Trophoblast cell (in vitro differentiated cells and primary cell): Measurements from ENCODE around the gene P2RX5.
A peak's percentile ranks its signal among the peaks of the same experiment; 100 is the strongest.

Experiments used
- DNase-seq, 2 donors: peaks; one replicate each; pipeline ENCODE4 v3.0.0-alpha.2; 2016
- H2AFZ ChIP-seq: 2 replicates; pipeline ENCODE4 v1.6.1; 2013; ENCODE audit warnings: low read length, moderate library complexity, mild to moderate bottlenecking; ENCODE audit not compliant: insufficient read depth, poor library complexity
- H2AK5ac ChIP-seq: 2 replicates; pipeline ENCODE4 v1.6.1; 2013; ENCODE audit warnings: mild to moderate bottlenecking, low read length
- H2BK120ac ChIP-seq: 2 replicates; pipeline ENCODE4 v1.6.1; 2013; ENCODE audit warnings: low read length, mild to moderate bottlenecking, moderate library complexity; ENCODE audit not compliant: insufficient read depth, poor library complexity
- H2BK12ac ChIP-seq: 2 replicates; pipeline ENCODE4 v1.6.1; 2013; ENCODE audit warnings: mild to moderate bottlenecking, low read length, moderate library complexity
- H2BK5ac ChIP-seq: 2 replicates; pipeline ENCODE4 v1.6.1; 2013; ENCODE audit warnings: low read length, low read depth, moderate library complexity, mild to moderate bottlenecking; ENCODE audit not compliant: poor library complexity
- H3K14ac ChIP-seq: 2 replicates; pipeline ENCODE4 v1.6.1; 2013; ENCODE audit warnings: mild to moderate bottlenecking, low read length
- H3K18ac ChIP-seq: 2 replicates; pipeline ENCODE4 v1.6.1; 2013; ENCODE audit warnings: mild to moderate bottlenecking, low read length
- H3K23ac ChIP-seq: 2 replicates; pipeline ENCODE4 v1.6.1; 2013; ENCODE audit warnings: low read length
- H3K27ac ChIP-seq: 2 replicates; pipeline ENCODE4 v1.5.1; 2013; ENCODE audit warnings: low read depth, mild to moderate bottlenecking, inconsistent platforms, low read length, moderate library complexity
- H3K27me3 ChIP-seq: 2 replicates; pipeline ENCODE4 v1.6.1; 2013; ENCODE audit warnings: inconsistent platforms, mild to moderate bottlenecking, low read length, moderate library complexity; ENCODE audit not compliant: insufficient read depth
- H3K36me3 ChIP-seq, 2 experiments: 1 replicate in 1 of 2; 2 replicates in 1 of 2; pipeline ENCODE4 v1.6.1; 2013; ENCODE audit warnings: low read length in 2 of 2, mild to moderate bottlenecking in 2 of 2, moderate library complexity in 1 of 2; ENCODE audit not compliant: insufficient read depth in 2 of 2, control insufficient read depth in 1 of 2
- H3K4ac ChIP-seq: 2 replicates; pipeline ENCODE4 v1.6.1; 2013; ENCODE audit warnings: low read depth, mild to moderate bottlenecking, low read length, moderate library complexity
- H3K4me1 ChIP-seq, 2 experiments: 1 replicate in 1 of 2; 2 replicates in 1 of 2; pipeline ENCODE4 v1.6.1; 2013; ENCODE audit warnings: low read length in 2 of 2, mild to moderate bottlenecking in 2 of 2, moderate library complexity in 1 of 2; ENCODE audit not compliant: insufficient read depth in 2 of 2, control insufficient read depth in 1 of 2
- H3K4me2 ChIP-seq: 2 replicates; pipeline ENCODE4 v1.6.1; 2013; ENCODE audit warnings: inconsistent platforms, mild to moderate bottlenecking, low read length, moderate library complexity
- H3K4me3 ChIP-seq: 2 replicates; pipeline ENCODE4 v1.5.1; 2013; ENCODE audit warnings: mild to moderate bottlenecking, low read depth, low read length, inconsistent platforms
- H3K79me1 ChIP-seq: one replicate; pipeline ENCODE4 v1.6.1; 2013; ENCODE audit warnings: low read length
- H3K79me2 ChIP-seq: 2 replicates; pipeline ENCODE4 v1.6.1; 2013; ENCODE audit warnings: low read length, mild to moderate bottlenecking; ENCODE audit not compliant: control insufficient read depth, insufficient read depth, poor library complexity
- H3K9ac ChIP-seq: 2 replicates; pipeline ENCODE4 v1.6.1; 2013; ENCODE audit warnings: mild to moderate bottlenecking, low read length
- H3K9me3 ChIP-seq: 2 replicates; pipeline ENCODE4 v1.6.1; 2013; ENCODE audit warnings: low read depth, mild to moderate bottlenecking, control low read depth, inconsistent platforms, low read length; ENCODE audit not compliant: insufficient read depth
- H4K12ac ChIP-seq: 2 replicates; pipeline ENCODE4 v1.6.1; 2013; ENCODE audit warnings: low read depth, mild to moderate bottlenecking, low read length, moderate library complexity
- H4K8ac ChIP-seq: 2 replicates; pipeline ENCODE4 v1.6.1; 2013; ENCODE audit warnings: low read depth, mild to moderate bottlenecking, low read length, moderate library complexity
- H4K91ac ChIP-seq: one replicate; pipeline ENCODE4 v1.6.1; 2013; ENCODE audit warnings: low read depth, mild to moderate bottlenecking, low read length, moderate library complexity
- WGBS: extraction: QIAGEN DNeasy Blood & Tissue Kit; methylation state at CpG from one replicate; pipeline ENCODE4 v1.1.7; 2013; ENCODE audit warnings: missing lambda C conversion rate; ENCODE audit not compliant: insufficient read length, insufficient coverage; ENCODE audit errors: extremely low coverage; 5-methylcytosine and 5-hydroxymethylcytosine counted together

P2RX5 gene

GRCh38 chr17:3692346-3692745 is 3.6 kb downstream of the P2RX5 start:
- Histone ChIP-seq H3K27ac (no peak overlapping the region), H4K91ac (no peak overlapping the region), H2AK5ac (no peak overlapping the region), H3K4me1 (peaks cover 0 to 8% of the 10 kb centered on the region in 2 experiments), H2AFZ (no peak overlapping the region), H3K79me1 (no peaks in the 10 kb centered on the region), H3K9ac (no peak overlapping the region), H3K4ac (no peak overlapping the region), H3K23ac (no peak overlapping the region), H3K4me2 (no peak overlapping the region), H3K9me3 (peaks cover 7% of the 10 kb centered on the region), H2BK12ac (no peak overlapping the region), H3K18ac (no peak overlapping the region), H2BK5ac (no peak overlapping the region), H3K4me3 (no peak overlapping the region), H3K79me2 (no peaks in the 10 kb centered on the region), H3K27me3 (peaks cover 25% of the 10 kb centered on the region), H4K8ac (no peak overlapping the region), H3K14ac (no peak overlapping the region), H3K36me3 (no peaks in the 10 kb centered on the region), H4K12ac (no peak overlapping the region), H2BK120ac (no peak overlapping the region)
- no CpG with 5 or more reads among the region's 9 CpGs for WGBS
- no peak for DNase-seq

DNA sequence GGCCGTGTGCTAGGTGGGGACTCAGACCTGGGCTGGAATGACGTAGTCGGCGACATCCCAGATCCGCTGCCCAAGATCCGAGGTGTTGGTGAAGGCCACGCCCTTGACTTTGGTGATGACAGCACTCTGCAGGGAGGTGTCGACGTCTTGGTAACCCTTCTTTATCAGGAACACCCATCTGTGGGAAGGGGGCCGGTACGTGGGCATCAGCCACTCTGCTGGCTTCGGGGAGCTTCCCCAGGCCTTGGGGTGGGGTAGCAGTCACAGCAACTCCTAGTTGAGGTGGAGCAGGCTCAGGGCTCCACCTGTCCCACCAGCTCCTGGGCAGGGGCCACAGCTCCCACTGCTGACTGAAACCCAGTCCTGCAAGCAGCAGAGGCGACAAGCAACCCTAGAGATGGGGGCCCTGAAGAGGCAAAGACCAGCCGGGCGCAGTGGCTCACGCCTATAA is 4.3 kb downstream of the P2RX5 start:
- Histone ChIP-seq H3K4ac (no peak overlapping the region), H3K79me2 (no peaks in the 10 kb centered on the region), H4K91ac (no peak overlapping the region), H3K36me3 (no peaks in the 10 kb centered on the region), H4K12ac (peak overlapping the region; percentile 26), H3K18ac (no peak overlapping the region), H3K4me1 (peaks cover 0 to 8% of the 10 kb centered on the region in 2 experiments), H3K27ac (no peak overlapping the region), H3K79me1 (no peaks in the 10 kb centered on the region), H4K8ac (no peak overlapping the region), H2AK5ac (no peak overlapping the region), H3K27me3 (peaks cover 20% of the 10 kb centered on the region), H3K14ac (no peak overlapping the region), H2AFZ (no peak overlapping the region), H3K4me2 (no peak overlapping the region), H2BK120ac (no peak overlapping the region), H3K9ac (no peak overlapping the region), H3K4me3 (peak overlapping the region; percentile 35), H3K9me3 (peaks cover 5% of the 10 kb centered on the region), H3K23ac (no peak overlapping the region), H2BK5ac (no peak overlapping the region), H2BK12ac (no peak overlapping the region)
- WGBS = no CpG with 5 or more reads among the region's 16 CpGs
- no peak for DNase-seq

- DNase-seq = no peak
- Histone ChIP-seq H4K8ac (no peak overlapping the region), H3K4me1 (no peaks in the 10 kb centered on the region), H4K12ac (no peak overlapping the region), H3K4me2 (no peak overlapping the region), H3K27ac (no peak overlapping the region), H3K36me3 (no peaks in the 10 kb centered on the region), H2BK12ac (no peak overlapping the region), H4K91ac (no peak overlapping the region), H3K79me2 (no peaks in the 10 kb centered on the region), H3K4me3 (no peak overlapping the region), H3K9me3 (peaks cover 2% of the 10 kb centered on the region), H3K18ac (no peak overlapping the region), H3K79me1 (no peaks in the 10 kb centered on the region), H2BK5ac (no peak overlapping the region), H2AK5ac (no peak overlapping the region), H2AFZ (no peak overlapping the region), H3K9ac (no peak overlapping the region), H3K4ac (no peak overlapping the region), H3K27me3 (peaks cover 8% of the 10 kb centered on the region), H3K14ac (no peak overlapping the region), H2BK120ac (no peak overlapping the region), H3K23ac (no peak overlapping the region)
- WGBS = no CpG with 5 or more reads among the region's 22 CpGs
Observed at GRCh38 chr17:3690094-3690715, 5.8 kb downstream of the P2RX5 start.

- Histone ChIP-seq H3K4ac (no peak overlapping the region), H4K91ac (no peak overlapping the region), H3K9ac (no peak overlapping the region), H3K36me3 (no peaks in the 10 kb centered on the region), H3K79me2 (no peaks in the 10 kb centered on the region), H3K9me3 (peaks cover 2% of the 10 kb centered on the region), H2BK12ac (no peak overlapping the region), H4K12ac (no peak overlapping the region), H3K14ac (no peak overlapping the region), H3K4me1 (no peaks in the 10 kb centered on the region), H3K18ac (no peak overlapping the region), H4K8ac (no peak overlapping the region), H3K4me3 (no peak overlapping the region), H3K79me1 (no peaks in the 10 kb centered on the region), H2BK120ac (no peak overlapping the region), H3K23ac (no peak overlapping the region), H2AFZ (no peak overlapping the region), H3K27me3 (peaks cover under 1% of the 10 kb centered on the region), H2AK5ac (no peak overlapping the region), H3K27ac (no peak overlapping the region), H2BK5ac (no peak overlapping the region), H3K4me2 (no peak overlapping the region)
- DNase-seq = no peak
- 100% methylated on average over 9 of the region's 44 CpGs for WGBS
Observed at GRCh38 chr17:3689262-3690093, 6.5 kb downstream of the P2RX5 start.
